GM18508 (cell line): ENCODE results near the gene SLIT3.

ENCODE experiments used
- ATAC-seq: cut with Tn5 transposase; IDR thresholded peaks from one replicate; pipeline ENCODE4 v1.9.1; 2021; ENCODE audit warnings: moderate number of reproducible peaks; ENCODE audit not compliant: insufficient read depth, unreplicated experiment

Gene SLIT3

DNA sequence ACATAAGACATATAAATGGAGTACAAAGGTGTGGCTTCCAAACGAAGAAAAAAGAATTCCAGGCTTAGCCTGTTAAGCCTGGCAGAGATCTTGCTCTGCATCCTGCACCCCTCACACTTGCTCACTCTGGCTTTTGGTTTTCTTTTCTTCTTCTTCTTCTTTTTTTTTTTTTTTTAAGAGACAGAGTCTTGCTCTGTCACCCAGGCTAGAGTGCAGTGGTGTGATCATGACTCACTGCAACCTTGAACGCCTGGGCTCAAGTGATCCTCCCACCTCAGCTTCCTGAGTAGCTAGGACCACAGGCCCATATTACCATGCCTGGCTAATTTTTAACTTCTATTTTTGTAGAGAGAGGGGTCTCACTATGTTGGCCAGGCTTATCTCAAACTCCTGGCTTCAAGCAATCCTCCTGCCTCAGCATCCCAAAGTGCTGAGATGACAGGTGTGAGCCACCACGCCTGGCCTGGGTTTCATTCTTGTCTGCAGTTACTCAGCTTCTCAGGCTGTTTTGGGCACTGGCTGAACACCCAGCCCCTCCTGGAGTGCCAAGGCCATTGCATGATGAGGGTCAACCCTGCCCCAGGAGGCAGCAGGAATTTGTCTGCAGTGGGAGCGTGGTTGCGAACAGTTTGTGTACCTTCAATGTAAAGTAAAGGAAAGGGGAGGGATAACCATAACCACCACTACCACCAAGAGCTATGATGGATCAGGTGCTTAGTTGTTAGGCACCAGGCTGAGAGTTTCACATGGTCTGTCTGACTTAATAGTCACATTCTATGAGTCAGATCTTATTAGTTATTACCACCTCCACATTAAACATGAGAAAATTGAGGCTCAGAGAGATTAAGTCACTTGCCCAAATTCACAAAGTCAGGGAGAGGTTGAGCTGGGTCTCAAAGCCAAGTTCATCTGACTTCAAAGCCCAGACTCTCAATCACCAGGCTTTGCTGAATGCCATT lies 502.6 kb downstream of the SLIT3 start:
- ATAC-seq, result no peak

- no peak for ATAC-seq
Observed at GRCh38 chr5:168796593-168797580, 504.1 kb downstream of the SLIT3 start.

GRCh38 chr5:168796000-168796399 lies 504.9 kb downstream of the SLIT3 start:
- no peak for ATAC-seq

GRCh38 chr5:168793841-168794837 lies 506.8 kb downstream of the SLIT3 start:
- ATAC-seq, result no peak

DNA sequence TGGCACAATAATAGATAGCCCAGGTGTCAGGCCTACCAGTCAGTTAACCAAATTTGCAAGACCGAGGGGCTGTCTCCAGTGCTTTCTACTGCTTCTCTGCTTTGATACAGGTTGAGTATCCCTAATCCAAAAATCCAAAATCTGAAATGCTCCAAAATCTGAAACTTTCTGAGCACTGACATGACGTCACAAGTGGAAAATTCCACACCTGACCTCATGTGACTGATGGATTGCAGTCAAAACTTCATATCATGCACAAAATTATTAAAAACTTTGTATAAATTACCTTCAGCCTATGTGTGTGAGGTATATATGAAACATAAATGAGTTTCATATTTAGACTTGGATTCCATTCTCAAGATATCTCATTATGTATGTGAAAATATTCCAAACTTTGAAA lies 508.3 kb downstream of the SLIT3 start:
- ATAC-seq, result no peak

GRCh38 chr5:168790671-168791250 lies 510.2 kb downstream of the SLIT3 start:
- no peak for ATAC-seq

- ATAC-seq, result no peak
Observed at GRCh38 chr5:168790002-168790635, 510.8 kb downstream of the SLIT3 start.

DNA sequence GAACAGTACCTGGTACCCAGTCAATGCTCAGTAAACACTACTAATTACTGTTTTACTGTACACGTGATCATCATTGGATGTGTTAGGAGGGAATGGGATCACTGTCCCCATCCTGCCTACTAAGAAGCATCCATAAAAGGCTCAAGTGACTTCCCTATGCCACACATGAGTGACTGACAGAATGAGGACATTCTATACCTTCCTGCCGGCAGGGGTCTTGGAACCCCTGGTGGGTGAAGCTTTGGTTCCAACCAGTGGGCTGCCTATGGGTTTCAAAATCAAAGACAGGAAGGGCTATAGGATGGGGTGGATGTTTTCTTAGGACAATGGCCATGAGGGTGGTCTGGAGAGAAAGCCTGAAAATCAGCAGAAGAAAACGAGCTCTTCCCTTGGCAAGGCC lies 512.2 kb downstream of the SLIT3 start:
- ATAC-seq, result no peak

DNA sequence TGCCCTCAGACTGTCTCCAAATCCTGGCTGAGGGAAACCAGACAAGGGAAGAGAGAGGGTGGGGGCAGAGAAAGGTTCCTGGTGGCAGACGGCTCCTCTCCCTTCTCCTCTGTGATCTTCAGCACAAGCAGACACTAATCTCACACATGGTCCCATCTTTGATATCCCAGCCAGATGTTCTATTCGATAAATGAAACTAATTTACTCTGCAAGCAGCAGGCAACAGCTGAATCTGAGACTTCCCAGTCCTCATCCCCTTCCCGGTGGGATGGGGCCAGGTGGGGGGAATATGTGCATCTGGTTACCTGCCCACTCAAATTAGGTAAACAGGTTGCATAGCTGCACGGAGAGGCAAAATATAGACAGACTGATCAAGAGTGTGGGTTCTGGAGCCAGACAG lies 512.8 kb downstream of the SLIT3 start:
- no peak for ATAC-seq

DNA sequence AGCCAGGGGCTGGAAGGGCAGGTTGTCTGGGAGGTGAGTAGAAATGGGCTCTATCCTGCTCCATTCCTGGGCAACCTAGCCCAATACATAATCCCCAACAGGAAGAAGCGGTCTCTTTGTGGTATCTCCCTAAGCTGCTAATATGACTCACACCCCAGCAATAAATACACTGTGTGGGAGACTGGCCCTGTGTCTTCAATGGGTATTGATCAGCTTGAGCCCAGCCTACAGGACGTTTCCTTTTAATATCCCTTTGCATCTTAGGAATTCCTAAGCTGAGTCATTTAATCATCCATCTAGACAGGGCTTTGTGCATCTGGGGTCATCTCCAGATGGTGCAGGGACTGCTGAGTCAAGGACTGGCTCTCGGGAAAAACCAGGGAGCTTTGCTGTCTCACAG lies 514.8 kb downstream of the SLIT3 start:
- no peak for ATAC-seq

DNA sequence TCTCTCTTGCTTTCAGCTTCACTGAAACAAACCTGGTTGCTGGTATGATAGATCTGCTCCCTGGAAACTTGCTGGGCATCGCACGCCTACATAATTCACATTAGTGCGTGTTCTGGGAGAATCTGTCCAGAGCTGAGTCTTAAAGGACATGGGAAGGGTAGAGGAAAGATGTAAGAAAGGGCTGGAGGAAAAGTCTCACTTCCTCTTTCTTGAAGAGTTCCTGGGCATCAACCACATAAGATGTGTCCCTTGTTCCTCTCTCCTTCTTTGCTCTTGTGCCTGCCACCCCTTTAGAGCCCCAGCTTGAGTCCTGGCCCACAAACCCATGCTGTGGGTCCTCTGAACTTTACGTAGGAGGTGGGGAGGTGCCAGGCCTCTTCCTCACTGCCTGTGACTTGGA lies 516.5 kb downstream of the SLIT3 start:
- no peak for ATAC-seq

- ATAC-seq, result no peak
Observed at GRCh38 chr5:168781941-168782571, 518.9 kb downstream of the SLIT3 start.

GRCh38 chr5:168780888-168781287 lies 520.1 kb downstream of the SLIT3 start:
- ATAC-seq, result no peak

GRCh38 chr5:168779333-168779732 lies 521.6 kb downstream of the SLIT3 start:
- ATAC-seq, result no peak

GRCh38 chr5:168778536-168778935 lies 522.4 kb downstream of the SLIT3 start:
- no peak for ATAC-seq

DNA sequence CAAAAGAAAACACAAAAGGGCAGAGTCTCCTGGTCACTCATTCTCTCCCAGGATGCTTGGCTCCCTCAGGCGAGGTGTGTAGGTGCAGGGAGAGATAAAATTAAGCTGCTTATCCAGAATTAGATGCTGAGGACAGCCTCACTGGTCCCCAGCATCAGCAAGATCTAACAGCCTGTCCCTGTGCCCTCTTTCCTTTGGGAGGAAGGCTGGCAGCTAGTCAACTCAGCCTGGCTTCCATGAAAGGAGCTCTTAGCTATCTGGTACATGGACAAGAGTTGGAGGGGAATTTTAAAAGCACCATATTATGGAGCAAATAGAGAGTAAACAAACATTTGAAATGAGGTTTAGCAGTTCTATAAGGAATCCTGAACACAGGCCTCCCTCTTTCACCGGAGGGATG lies 523.3 kb downstream of the SLIT3 start:
- ATAC-seq, result no peak

GRCh38 chr5:168776070-168776469 lies 524.9 kb downstream of the SLIT3 start:
- ATAC-seq, result no peak

GRCh38 chr5:168773226-168773625 lies 527.7 kb downstream of the SLIT3 start:
- ATAC-seq, result no peak
